SK-N-SH treated with all-trans-retinoic acid at 6 μM for 48 hours (cell line): ENCODE results near the gene CACNA2D3.

Experiments
- ARNTL ChIP-seq: fragments of 450-650 bp; formaldehyde crosslinking; IDR thresholded peaks from 2 replicates; pipeline ENCODE4 v1.5.0; 2020; ENCODE audit warnings: low read depth, mild to moderate bottlenecking, moderate library complexity, borderline replicate concordance
- BACH2 ChIP-seq: fragments of 250-450 bp; sonication (Bioruptor Pico); IDR thresholded peaks from 2 replicates; pipeline ENCODE4 v1.9.0; 2021; ENCODE audit warnings: mild to moderate bottlenecking, borderline replicate concordance
- CSDC2 ChIP-seq: fragments of 250-450 bp; sonication (Bioruptor Pico); IDR thresholded peaks from 2 replicates; pipeline ENCODE4 v1.5.0; 2020; ENCODE audit warnings: mild to moderate bottlenecking, moderate library complexity
- GLIS3 ChIP-seq: fragments of 250-450 bp; sonication (Bioruptor Pico); IDR thresholded peaks from 2 replicates; pipeline ENCODE4 v1.5.0; 2020; ENCODE audit warnings: mild to moderate bottlenecking, moderate library complexity
- OSR1 ChIP-seq: fragments of 250-450 bp; sonication (Bioruptor Pico); IDR thresholded peaks from 2 replicates; pipeline ENCODE4 v1.8.0; 2022; ENCODE audit warnings: moderate library complexity, mild to moderate bottlenecking, inconsistent platforms
- PPARA ChIP-seq: fragments of 250-450 bp; sonication (Bioruptor Pico); IDR thresholded peaks from 2 replicates; pipeline ENCODE4 v1.5.0; 2020; ENCODE audit warnings: mild to moderate bottlenecking, borderline replicate concordance
- RARB ChIP-seq: fragments of 250-450 bp; sonication (Bioruptor Pico); IDR thresholded peaks from 2 replicates; pipeline ENCODE4 v1.8.0; 2021; ENCODE audit warnings: mild to moderate bottlenecking, moderate library complexity
- TOX ChIP-seq: fragments of 250-450 bp; sonication (Bioruptor Pico); IDR thresholded peaks from 2 replicates; pipeline ENCODE4 v1.8.0; 2021; ENCODE audit warnings: mild to moderate bottlenecking, moderate library complexity, borderline replicate concordance
- ZFP3 ChIP-seq: fragments of 250-450 bp; sonication (Bioruptor Pico); IDR thresholded peaks from 2 replicates; pipeline ENCODE4 v1.5.0; 2020; ENCODE audit warnings: mild to moderate bottlenecking, moderate library complexity
- ZFP30 ChIP-seq: fragments of 450-650 bp; formaldehyde crosslinking; IDR thresholded peaks from 2 replicates; pipeline ENCODE4 v1.5.0; 2022; ENCODE audit warnings: mild to moderate bottlenecking, moderate library complexity
- ZNF70 ChIP-seq: fragments of 450-650 bp; formaldehyde crosslinking; IDR thresholded peaks from 2 replicates; pipeline ENCODE4 v1.5.0; 2020; ENCODE audit warnings: mild to moderate bottlenecking, moderate library complexity
- TF ChIP-seq, protein P1 (sequence below): fragments of 250-450 bp; sonication (Bioruptor Pico); IDR thresholded peaks from 2 replicates; pipeline ENCODE4 v1.8.0; 2020; ENCODE audit warnings: mild to moderate bottlenecking, moderate library complexity, borderline replicate concordance
- TF ChIP-seq, protein P2 (sequence below): fragments of 250-450 bp; sonication (Bioruptor Pico); IDR thresholded peaks from 2 replicates; pipeline ENCODE4 v1.5.0; 2020; ENCODE audit warnings: mild to moderate bottlenecking, moderate library complexity
- TF ChIP-seq, protein P3 (sequence below): fragments of 250-450 bp; sonication (Bioruptor Pico); IDR thresholded peaks from 2 replicates; pipeline ENCODE4 v1.5.1; 2021; ENCODE audit warnings: mild to moderate bottlenecking, moderate library complexity

DNA sequence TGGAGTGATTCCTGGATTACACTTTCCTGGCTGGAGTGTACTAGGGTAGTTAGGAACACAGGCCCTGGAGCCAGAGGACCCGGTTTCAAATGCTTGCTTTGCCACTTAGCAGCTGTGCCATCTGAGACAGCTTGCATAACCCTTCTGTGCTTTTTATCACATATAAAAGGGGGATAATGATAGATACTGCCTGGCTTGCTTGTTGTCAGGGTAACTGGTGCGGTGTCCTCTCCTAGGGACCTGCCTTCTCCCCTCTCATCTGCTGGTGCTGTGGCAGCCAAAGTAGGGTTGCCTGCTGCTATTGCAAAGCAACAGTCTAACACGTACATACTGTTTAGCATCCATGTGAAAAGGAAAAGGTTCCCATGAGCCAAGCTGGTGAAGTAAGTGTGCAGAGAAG lies 667.7 kb downstream of the CACNA2D3 start:
- TF ChIP-seq RARB (CRISPR knock-in tag) (no peak), ZFP3 (no peak), CSDC2 (CRISPR knock-in tag) (no peak), BACH2 (CRISPR knock-in tag) (no peak), OSR1 (CRISPR knock-in tag) (no peak), ZNF70 (no peak), ARNTL (no peak), ZFP30 (CRISPR knock-in tag) (no peak), PPARA (no peak), TOX (CRISPR knock-in tag) (no peak), GLIS3 (CRISPR knock-in tag) (no peak)
- TF ChIP-seq, protein P1, sequence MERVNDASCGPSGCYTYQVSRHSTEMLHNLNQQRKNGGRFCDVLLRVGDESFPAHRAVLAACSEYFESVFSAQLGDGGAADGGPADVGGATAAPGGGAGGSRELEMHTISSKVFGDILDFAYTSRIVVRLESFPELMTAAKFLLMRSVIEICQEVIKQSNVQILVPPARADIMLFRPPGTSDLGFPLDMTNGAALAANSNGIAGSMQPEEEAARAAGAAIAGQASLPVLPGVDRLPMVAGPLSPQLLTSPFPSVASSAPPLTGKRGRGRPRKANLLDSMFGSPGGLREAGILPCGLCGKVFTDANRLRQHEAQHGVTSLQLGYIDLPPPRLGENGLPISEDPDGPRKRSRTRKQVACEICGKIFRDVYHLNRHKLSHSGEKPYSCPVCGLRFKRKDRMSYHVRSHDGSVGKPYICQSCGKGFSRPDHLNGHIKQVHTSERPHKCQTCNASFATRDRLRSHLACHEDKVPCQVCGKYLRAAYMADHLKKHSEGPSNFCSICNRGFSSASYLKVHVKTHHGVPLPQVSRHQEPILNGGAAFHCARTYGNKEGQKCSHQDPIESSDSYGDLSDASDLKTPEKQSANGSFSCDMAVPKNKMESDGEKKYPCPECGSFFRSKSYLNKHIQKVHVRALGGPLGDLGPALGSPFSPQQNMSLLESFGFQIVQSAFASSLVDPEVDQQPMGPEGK (CRISPR knock-in tag) = no peak
- TF ChIP-seq, protein P2, sequence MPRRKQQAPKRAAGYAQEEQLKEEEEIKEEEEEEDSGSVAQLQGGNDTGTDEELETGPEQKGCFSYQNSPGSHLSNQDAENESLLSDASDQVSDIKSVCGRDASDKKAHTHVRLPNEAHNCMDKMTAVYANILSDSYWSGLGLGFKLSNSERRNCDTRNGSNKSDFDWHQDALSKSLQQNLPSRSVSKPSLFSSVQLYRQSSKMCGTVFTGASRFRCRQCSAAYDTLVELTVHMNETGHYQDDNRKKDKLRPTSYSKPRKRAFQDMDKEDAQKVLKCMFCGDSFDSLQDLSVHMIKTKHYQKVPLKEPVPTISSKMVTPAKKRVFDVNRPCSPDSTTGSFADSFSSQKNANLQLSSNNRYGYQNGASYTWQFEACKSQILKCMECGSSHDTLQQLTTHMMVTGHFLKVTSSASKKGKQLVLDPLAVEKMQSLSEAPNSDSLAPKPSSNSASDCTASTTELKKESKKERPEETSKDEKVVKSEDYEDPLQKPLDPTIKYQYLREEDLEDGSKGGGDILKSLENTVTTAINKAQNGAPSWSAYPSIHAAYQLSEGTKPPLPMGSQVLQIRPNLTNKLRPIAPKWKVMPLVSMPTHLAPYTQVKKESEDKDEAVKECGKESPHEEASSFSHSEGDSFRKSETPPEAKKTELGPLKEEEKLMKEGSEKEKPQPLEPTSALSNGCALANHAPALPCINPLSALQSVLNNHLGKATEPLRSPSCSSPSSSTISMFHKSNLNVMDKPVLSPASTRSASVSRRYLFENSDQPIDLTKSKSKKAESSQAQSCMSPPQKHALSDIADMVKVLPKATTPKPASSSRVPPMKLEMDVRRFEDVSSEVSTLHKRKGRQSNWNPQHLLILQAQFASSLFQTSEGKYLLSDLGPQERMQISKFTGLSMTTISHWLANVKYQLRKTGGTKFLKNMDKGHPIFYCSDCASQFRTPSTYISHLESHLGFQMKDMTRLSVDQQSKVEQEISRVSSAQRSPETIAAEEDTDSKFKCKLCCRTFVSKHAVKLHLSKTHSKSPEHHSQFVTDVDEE = no peak
- TF ChIP-seq, protein P3, sequence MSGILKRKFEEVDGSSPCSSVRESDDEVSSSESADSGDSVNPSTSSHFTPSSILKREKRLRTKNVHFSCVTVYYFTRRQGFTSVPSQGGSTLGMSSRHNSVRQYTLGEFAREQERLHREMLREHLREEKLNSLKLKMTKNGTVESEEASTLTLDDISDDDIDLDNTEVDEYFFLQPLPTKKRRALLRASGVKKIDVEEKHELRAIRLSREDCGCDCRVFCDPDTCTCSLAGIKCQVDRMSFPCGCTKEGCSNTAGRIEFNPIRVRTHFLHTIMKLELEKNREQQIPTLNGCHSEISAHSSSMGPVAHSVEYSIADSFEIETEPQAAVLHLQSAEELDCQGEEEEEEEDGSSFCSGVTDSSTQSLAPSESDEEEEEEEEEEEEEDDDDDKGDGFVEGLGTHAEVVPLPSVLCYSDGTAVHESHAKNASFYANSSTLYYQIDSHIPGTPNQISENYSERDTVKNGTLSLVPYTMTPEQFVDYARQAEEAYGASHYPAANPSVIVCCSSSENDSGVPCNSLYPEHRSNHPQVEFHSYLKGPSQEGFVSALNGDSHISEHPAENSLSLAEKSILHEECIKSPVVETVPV (CRISPR knock-in tag) = no peak
